Measurements from ENCODE around the gene S100A1.
"Not testable (repeated sequence)": the region's sequence is repeated elsewhere in the genome, so short reads cannot be mapped to it uniquely, and the experiment has no call there.

The S100A1 gene

GRCh38 chr1:153627715-153628626, at the start of gene S100A1:
TSS of gene S100A1 (plus strand) at chr1:153628434. CDS start at chr1:153630522, 2,088 bp downstream.
- no peak for DNase-seq

GRCh38 chr1:153578490-153578889, 49.7 kb upstream of the S100A1 start:
- DNase-seq: no peak

GRCh38 chr1:153578936-153579335, 49.3 kb upstream of the S100A1 start:
- DNase-seq: no peak

- not testable (repeated sequence) for DNase-seq
Observed at GRCh38 chr1:153582836-153583235, 45.4 kb upstream of the S100A1 start.

GRCh38 chr1:153583514-153583913, 44.7 kb upstream of the S100A1 start:
- DNase-seq: not testable (repeated sequence)

- no peak for DNase-seq
Observed at GRCh38 chr1:153583976-153584375, 44.3 kb upstream of the S100A1 start.

- no peak for DNase-seq
Observed at GRCh38 chr1:153585006-153585405, 43.2 kb upstream of the S100A1 start.

GRCh38 chr1:153586347-153586746, 41.9 kb upstream of the S100A1 start:
- no peak for DNase-seq

- no peak for DNase-seq
Observed at GRCh38 chr1:153587314-153587713, 40.9 kb upstream of the S100A1 start.

- not testable (repeated sequence) for DNase-seq
Observed at GRCh38 chr1:153588033-153588432, 40.2 kb upstream of the S100A1 start.

- DNase-seq: no peak
Observed at GRCh38 chr1:153588482-153588881, 39.8 kb upstream of the S100A1 start.

- DNase-seq: no peak
Observed at GRCh38 chr1:153592748-153593147, 35.5 kb upstream of the S100A1 start.

- DNase-seq: no peak
Observed at GRCh38 chr1:153597206-153597605, 31.0 kb upstream of the S100A1 start.

- no peak for DNase-seq
Observed at GRCh38 chr1:153598309-153599172, 29.7 kb upstream of the S100A1 start.

GRCh38 chr1:153599847-153600246, 28.4 kb upstream of the S100A1 start:
- DNase-seq: no peak

GRCh38 chr1:153602749-153603148, 25.5 kb upstream of the S100A1 start:
- no peak for DNase-seq

- DNase-seq: no peak
Observed at GRCh38 chr1:153606194-153606593, 22.0 kb upstream of the S100A1 start.

GRCh38 chr1:153607381-153607780, 20.9 kb upstream of the S100A1 start:
- DNase-seq: no peak

- DNase-seq: no peak
Observed at GRCh38 chr1:153608089-153608682, 20.0 kb upstream of the S100A1 start.

- no peak for DNase-seq
Observed at GRCh38 chr1:153608742-153609584, 19.3 kb upstream of the S100A1 start.

GRCh38 chr1:153609585-153609907, 18.7 kb upstream of the S100A1 start:
- DNase-seq: no peak

GRCh38 chr1:153610334-153610733, 17.9 kb upstream of the S100A1 start:
- DNase-seq: no peak

All from activated naive CD4-positive, alpha-beta T cell (primary cell).